ENCODE results near the gene ZNF678.

Gene ZNF678

GRCh38 chr1:227561241-227561907 is 2.0 kb upstream of the ZNF678 start:
- H3K9ac ChIP-seq (ENCODE audit: low read length in 5 of 5) = no peak overlapping the region
- H3K4me1 ChIP-seq (ENCODE audit: control insufficient read depth in 5 of 5, insufficient read depth in 5 of 5, low read length in 5 of 5) = peaks cover 0 to 18% (median 16%) of the 10 kb centered on the region in 5 donors
- no peak overlapping the region for H3K27ac ChIP-seq (ENCODE audit: low read depth, low read length)
- peaks cover 4 to 39% (median 29%) of the 10 kb centered on the region in 5 donors for H3K27me3 ChIP-seq (ENCODE audit: control insufficient read depth in 5 of 5, insufficient read depth in 4 of 5, low read length in 5 of 5)
- H3K4me3 ChIP-seq (ENCODE audit: low read depth in 1 of 5, low read length in 5 of 5) = peak overlapping the region in 4 of 5 donors; percentile 42 to 55 (median 51)
- H3K9me3 ChIP-seq (ENCODE audit: control insufficient read depth in 5 of 5, low read length in 5 of 5) = no peaks in the 10 kb centered on the region
- H3K36me3 ChIP-seq (ENCODE audit: control insufficient read depth in 5 of 5, insufficient read depth in 5 of 5, low read length in 5 of 5) = no peaks in the 10 kb centered on the region

GRCh38 chr1:227562037-227562436 is 1.3 kb upstream of the ZNF678 start:
- Histone ChIP-seq H3K4me3 (ENCODE audit: low read depth in 1 of 5, low read length in 5 of 5) (no peak overlapping the region), H3K4me1 (ENCODE audit: control insufficient read depth in 5 of 5, insufficient read depth in 5 of 5, low read length in 5 of 5) (peaks cover 0 to 18% (median 16%) of the 10 kb centered on the region in 5 donors), H3K27ac (ENCODE audit: low read depth, low read length) (no peak overlapping the region), H3K9me3 (ENCODE audit: control insufficient read depth in 5 of 5, low read length in 5 of 5) (no peaks in the 10 kb centered on the region), H3K36me3 (ENCODE audit: control insufficient read depth in 5 of 5, insufficient read depth in 5 of 5, low read length in 5 of 5) (no peaks in the 10 kb centered on the region), H3K27me3 (ENCODE audit: control insufficient read depth in 5 of 5, insufficient read depth in 4 of 5, low read length in 5 of 5) (peaks cover 4 to 39% (median 29%) of the 10 kb centered on the region in 5 donors), H3K9ac (ENCODE audit: low read length in 5 of 5) (no peak overlapping the region)

GRCh38 chr1:227562933-227563323 is 428 bp upstream of the ZNF678 start:
- H3K4me1 ChIP-seq (ENCODE audit: control insufficient read depth in 5 of 5, insufficient read depth in 5 of 5, low read length in 5 of 5) = peaks cover 0 to 18% (median 16%) of the 10 kb centered on the region in 5 donors
- H3K36me3 ChIP-seq (ENCODE audit: control insufficient read depth in 5 of 5, insufficient read depth in 5 of 5, low read length in 5 of 5) = no peaks in the 10 kb centered on the region
- H3K9ac ChIP-seq (ENCODE audit: low read length in 5 of 5) = peak overlapping the region in 1 of 5 donors; percentile 81
- peak overlapping the region in 3 of 5 donors; percentile 79 to 95 (median 92) for H3K4me3 ChIP-seq (ENCODE audit: low read depth in 1 of 5, low read length in 5 of 5)
- H3K9me3 ChIP-seq (ENCODE audit: control insufficient read depth in 5 of 5, low read length in 5 of 5) = no peaks in the 10 kb centered on the region
- no peak overlapping the region for H3K27ac ChIP-seq (ENCODE audit: low read depth, low read length)
- peaks cover 4 to 38% (median 28%) of the 10 kb centered on the region in 5 donors for H3K27me3 ChIP-seq (ENCODE audit: control insufficient read depth in 5 of 5, insufficient read depth in 4 of 5, low read length in 5 of 5)

GRCh38 chr1:227567256-227567655 is 3.9 kb downstream of the ZNF678 start:
- Histone ChIP-seq H3K9me3 (ENCODE audit: control insufficient read depth in 5 of 5, low read length in 5 of 5) (no peaks in the 10 kb centered on the region), H3K4me1 (ENCODE audit: control insufficient read depth in 5 of 5, insufficient read depth in 5 of 5, low read length in 5 of 5) (peaks cover 0 to 10% (median 9%) of the 10 kb centered on the region in 5 donors), H3K9ac (ENCODE audit: low read length in 5 of 5) (no peak overlapping the region), H3K4me3 (ENCODE audit: low read depth in 1 of 5, low read length in 5 of 5) (no peak overlapping the region), H3K27me3 (ENCODE audit: control insufficient read depth in 5 of 5, insufficient read depth in 4 of 5, low read length in 5 of 5) (peaks cover 0 to 1% (median 0%) of the 10 kb centered on the region in 5 donors), H3K27ac (ENCODE audit: low read depth, low read length) (no peak overlapping the region), H3K36me3 (ENCODE audit: control insufficient read depth in 5 of 5, insufficient read depth in 5 of 5, low read length in 5 of 5) (peaks cover 0 to 4% (median 0%) of the 10 kb centered on the region in 5 donors)

GRCh38 chr1:227568593-227568992 is 5.2 kb downstream of the ZNF678 start:
- Histone ChIP-seq H3K36me3 (ENCODE audit: control insufficient read depth in 5 of 5, insufficient read depth in 5 of 5, low read length in 5 of 5) (peaks cover 0 to 4% (median 0%) of the 10 kb centered on the region in 5 donors), H3K27me3 (ENCODE audit: control insufficient read depth in 5 of 5, insufficient read depth in 4 of 5, low read length in 5 of 5) (no peaks in the 10 kb centered on the region), H3K27ac (ENCODE audit: low read depth, low read length) (no peak overlapping the region), H3K9me3 (ENCODE audit: control insufficient read depth in 5 of 5, low read length in 5 of 5) (no peaks in the 10 kb centered on the region), H3K4me3 (ENCODE audit: low read depth in 1 of 5, low read length in 5 of 5) (no peak overlapping the region), H3K4me1 (ENCODE audit: control insufficient read depth in 5 of 5, insufficient read depth in 5 of 5, low read length in 5 of 5) (peaks cover 0 to 10% (median 9%) of the 10 kb centered on the region in 5 donors), H3K9ac (ENCODE audit: low read length in 5 of 5) (no peak overlapping the region)

GRCh38 chr1:227572752-227573151 is 9.4 kb downstream of the ZNF678 start:
- Histone ChIP-seq H3K4me3 (ENCODE audit: low read depth in 1 of 5, low read length in 5 of 5) (no peak overlapping the region), H3K9ac (ENCODE audit: low read length in 5 of 5) (no peak overlapping the region), H3K27me3 (ENCODE audit: control insufficient read depth in 5 of 5, insufficient read depth in 4 of 5, low read length in 5 of 5) (no peaks in the 10 kb centered on the region), H3K27ac (ENCODE audit: low read depth, low read length) (no peak overlapping the region), H3K9me3 (ENCODE audit: control insufficient read depth in 5 of 5, low read length in 5 of 5) (peaks cover 0 to 8% (median 0%) of the 10 kb centered on the region in 5 donors), H3K4me1 (ENCODE audit: control insufficient read depth in 5 of 5, insufficient read depth in 5 of 5, low read length in 5 of 5) (no peaks in the 10 kb centered on the region), H3K36me3 (ENCODE audit: control insufficient read depth in 5 of 5, insufficient read depth in 5 of 5, low read length in 5 of 5) (peaks cover 0 to 4% (median 0%) of the 10 kb centered on the region in 5 donors)

DNA sequence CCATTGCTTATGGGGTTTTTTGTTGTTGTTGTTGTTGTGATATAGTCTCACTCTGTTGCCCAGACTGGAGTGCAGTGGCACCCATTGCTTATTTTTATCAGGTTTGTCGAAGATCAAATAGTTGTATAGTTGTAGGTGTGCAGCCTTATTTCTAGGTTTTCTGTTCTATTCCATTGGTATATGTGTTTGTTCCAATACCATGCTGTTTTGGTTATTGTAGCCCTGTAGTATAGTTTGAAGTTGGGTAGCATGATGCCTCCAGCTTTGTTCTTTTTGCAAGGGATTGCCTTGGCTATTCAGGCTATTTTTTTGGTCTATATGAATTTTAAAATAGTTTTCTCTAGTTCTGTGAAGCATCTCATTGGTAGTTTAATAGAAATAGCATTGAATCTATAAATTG is 11.6 kb downstream of the ZNF678 start:
- peaks cover 0 to 8% (median 0%) of the 10 kb centered on the region in 5 donors for H3K9me3 ChIP-seq (ENCODE audit: control insufficient read depth in 5 of 5, low read length in 5 of 5)
- no peak overlapping the region for H3K9ac ChIP-seq (ENCODE audit: low read length in 5 of 5)
- H3K4me3 ChIP-seq (ENCODE audit: low read depth in 1 of 5, low read length in 5 of 5) = no peak overlapping the region
- no peaks in the 10 kb centered on the region for H3K4me1 ChIP-seq (ENCODE audit: control insufficient read depth in 5 of 5, insufficient read depth in 5 of 5, low read length in 5 of 5)
- peaks cover 0 to 3% (median 0%) of the 10 kb centered on the region in 5 donors for H3K36me3 ChIP-seq (ENCODE audit: control insufficient read depth in 5 of 5, insufficient read depth in 5 of 5, low read length in 5 of 5)
- H3K27ac ChIP-seq (ENCODE audit: low read depth, low read length) = no peak overlapping the region
- H3K27me3 ChIP-seq (ENCODE audit: control insufficient read depth in 5 of 5, insufficient read depth in 4 of 5, low read length in 5 of 5) = no peaks in the 10 kb centered on the region

GRCh38 chr1:227576189-227576588 is 12.8 kb downstream of the ZNF678 start:
- H3K27ac ChIP-seq (ENCODE audit: low read depth, low read length) = no peak overlapping the region
- peaks cover 0 to 8% (median 0%) of the 10 kb centered on the region in 5 donors for H3K9me3 ChIP-seq (ENCODE audit: control insufficient read depth in 5 of 5, low read length in 5 of 5)
- H3K9ac ChIP-seq (ENCODE audit: low read length in 5 of 5) = no peak overlapping the region
- H3K4me3 ChIP-seq (ENCODE audit: low read depth in 1 of 5, low read length in 5 of 5) = no peak overlapping the region
- peaks cover 0 to 3% (median 0%) of the 10 kb centered on the region in 5 donors for H3K36me3 ChIP-seq (ENCODE audit: control insufficient read depth in 5 of 5, insufficient read depth in 5 of 5, low read length in 5 of 5)
- H3K4me1 ChIP-seq (ENCODE audit: control insufficient read depth in 5 of 5, insufficient read depth in 5 of 5, low read length in 5 of 5) = no peaks in the 10 kb centered on the region
- H3K27me3 ChIP-seq (ENCODE audit: control insufficient read depth in 5 of 5, insufficient read depth in 4 of 5, low read length in 5 of 5) = no peaks in the 10 kb centered on the region

GRCh38 chr1:227577500-227577899 is 14.1 kb downstream of the ZNF678 start:
- Histone ChIP-seq H3K36me3 (ENCODE audit: control insufficient read depth in 5 of 5, insufficient read depth in 5 of 5, low read length in 5 of 5) (peaks cover 0 to under 1% (median 0%) of the 10 kb centered on the region in 5 donors), H3K27ac (ENCODE audit: low read depth, low read length) (no peak overlapping the region), H3K4me1 (ENCODE audit: control insufficient read depth in 5 of 5, insufficient read depth in 5 of 5, low read length in 5 of 5) (no peaks in the 10 kb centered on the region), H3K9me3 (ENCODE audit: control insufficient read depth in 5 of 5, low read length in 5 of 5) (peaks cover 0 to 8% (median 0%) of the 10 kb centered on the region in 5 donors), H3K27me3 (ENCODE audit: control insufficient read depth in 5 of 5, insufficient read depth in 4 of 5, low read length in 5 of 5) (no peaks in the 10 kb centered on the region), H3K4me3 (ENCODE audit: low read depth in 1 of 5, low read length in 5 of 5) (no peak overlapping the region), H3K9ac (ENCODE audit: low read length in 5 of 5) (no peak overlapping the region)

DNA sequence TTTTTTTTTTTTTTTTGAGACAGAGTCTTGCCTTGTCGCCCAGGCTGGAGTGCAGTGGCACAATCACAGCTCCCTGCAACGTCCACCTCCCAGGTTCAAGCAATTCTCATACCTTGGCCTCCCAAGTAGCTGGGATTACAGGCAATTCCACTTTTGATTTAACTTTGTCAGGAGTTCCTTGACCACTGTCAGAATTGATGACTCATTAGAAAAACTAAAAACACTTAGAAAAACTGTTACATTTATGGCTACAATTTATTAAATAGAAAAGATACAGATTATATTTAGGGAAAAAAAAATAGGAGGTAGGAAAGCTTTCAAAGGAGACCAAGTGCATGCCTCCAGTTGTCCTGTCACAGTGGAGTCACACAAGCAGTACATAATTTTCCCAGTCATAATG is 20.0 kb downstream of the ZNF678 start:
- Histone ChIP-seq H3K27ac (ENCODE audit: low read depth, low read length) (no peak overlapping the region), H3K9me3 (ENCODE audit: control insufficient read depth in 5 of 5, low read length in 5 of 5) (peaks cover 0 to 15% (median 3%) of the 10 kb centered on the region in 5 donors), H3K9ac (ENCODE audit: low read length in 5 of 5) (no peak overlapping the region), H3K36me3 (ENCODE audit: control insufficient read depth in 5 of 5, insufficient read depth in 5 of 5, low read length in 5 of 5) (no peaks in the 10 kb centered on the region), H3K4me1 (ENCODE audit: control insufficient read depth in 5 of 5, insufficient read depth in 5 of 5, low read length in 5 of 5) (no peaks in the 10 kb centered on the region), H3K4me3 (ENCODE audit: low read depth in 1 of 5, low read length in 5 of 5) (no peak overlapping the region), H3K27me3 (ENCODE audit: control insufficient read depth in 5 of 5, insufficient read depth in 4 of 5, low read length in 5 of 5) (no peaks in the 10 kb centered on the region)

Measured in subcutaneous abdominal adipose tissue (tissue), 5 donors.